ENCODE data around the gene NBEA. TPM values are rescaled to one million over a fixed set of nuclear protein-coding genes. Genes with fewer than 3 reads are reported as not detected.

The NBEA gene
- total and polyA plus RNA-seq, 2 experiments from 2014 or later: 9.1 to 29.1 TPM

DNA sequence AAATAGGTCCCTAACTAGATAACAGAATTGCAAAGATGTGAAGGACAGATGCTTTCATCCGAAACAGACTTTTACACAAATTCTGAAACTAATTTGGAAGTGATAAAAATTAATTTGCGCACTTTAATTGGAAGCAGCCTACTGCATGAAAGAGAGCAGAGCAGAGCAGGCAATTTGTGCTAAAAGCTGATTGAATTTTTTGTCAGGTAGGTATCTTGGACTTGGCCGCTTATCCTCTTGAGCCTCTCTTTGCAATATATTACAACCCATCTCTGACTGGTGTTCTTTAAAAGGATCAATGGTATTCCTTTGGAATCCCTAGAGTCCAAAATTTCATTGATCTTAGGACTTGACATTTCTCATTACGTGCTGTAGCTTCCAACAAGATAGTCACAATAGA lies 717.7 kb downstream of the NBEA start (continued):
- TF ChIP-seq ZNF462 (CRISPR knock-in tag; IDR thresholded peaks at IDR 0.05): no peak
- no peak for TF ChIP-seq ETS1 (IDR thresholded peaks at IDR 0.05)
- TF ChIP-seq REST (IDR thresholded peaks at IDR 0.05; ENCODE audit: unreplicated experiment): no peak

GRCh38 chr13:35664747-35665146 lies 722.7 kb downstream of the NBEA start:
- H3K27me3 Mint-ChIP-seq (ENCODE audit: insufficient read depth, low read depth, poor library complexity): no peaks in the 10 kb centered on the region
- Histone ChIP-seq H3K27me3 (ENCODE audit: insufficient read depth) (no peaks in the 10 kb centered on the region), H3K27ac (ENCODE audit: low read depth) (no peak overlapping the region), H2AFZ (no peak overlapping the region), H3K36me3 (ENCODE audit: insufficient read depth) (no peaks in the 10 kb centered on the region), H3K4me1 (ENCODE audit: insufficient read depth) (no peaks in the 10 kb centered on the region), H3K4me2 (no peak overlapping the region), H3K9me2 (ENCODE audit: insufficient read depth) (no peaks in the 10 kb centered on the region), H3K4me3 (no peak overlapping the region), H3F3A (replicated peaks; ENCODE audit: low read depth) (no peaks in the 10 kb centered on the region), H3K79me2 (replicated peaks; ENCODE audit: insufficient read depth) (no peaks in the 10 kb centered on the region), H4K20me1 (replicated peaks; ENCODE audit: insufficient read depth) (no peaks in the 10 kb centered on the region)
- H3K4me1 Mint-ChIP-seq: no peaks in the 10 kb centered on the region
- no peaks in the 10 kb centered on the region for H3K9me3 Mint-ChIP-seq
- no peak for DNase-seq (ENCODE audit: low spot score)
- H3K36me3 Mint-ChIP-seq (ENCODE audit: low read depth): no peaks in the 10 kb centered on the region
- no peak overlapping the region for H3K27ac Mint-ChIP-seq
- ATAC-seq: no peak
- no peak for TF ChIP-seq ZNF462 (CRISPR knock-in tag; IDR thresholded peaks at IDR 0.05)
- no peak for TF ChIP-seq CREB1 (CRISPR knock-in tag; IDR thresholded peaks at IDR 0.05; ENCODE audit: low read depth)
- no peak overlapping the region for H3K4me3 Mint-ChIP-seq

Measured in GM23338 (cell line).